ENCODE results near the gene TECPR1.

TECPR1 gene

DNA sequence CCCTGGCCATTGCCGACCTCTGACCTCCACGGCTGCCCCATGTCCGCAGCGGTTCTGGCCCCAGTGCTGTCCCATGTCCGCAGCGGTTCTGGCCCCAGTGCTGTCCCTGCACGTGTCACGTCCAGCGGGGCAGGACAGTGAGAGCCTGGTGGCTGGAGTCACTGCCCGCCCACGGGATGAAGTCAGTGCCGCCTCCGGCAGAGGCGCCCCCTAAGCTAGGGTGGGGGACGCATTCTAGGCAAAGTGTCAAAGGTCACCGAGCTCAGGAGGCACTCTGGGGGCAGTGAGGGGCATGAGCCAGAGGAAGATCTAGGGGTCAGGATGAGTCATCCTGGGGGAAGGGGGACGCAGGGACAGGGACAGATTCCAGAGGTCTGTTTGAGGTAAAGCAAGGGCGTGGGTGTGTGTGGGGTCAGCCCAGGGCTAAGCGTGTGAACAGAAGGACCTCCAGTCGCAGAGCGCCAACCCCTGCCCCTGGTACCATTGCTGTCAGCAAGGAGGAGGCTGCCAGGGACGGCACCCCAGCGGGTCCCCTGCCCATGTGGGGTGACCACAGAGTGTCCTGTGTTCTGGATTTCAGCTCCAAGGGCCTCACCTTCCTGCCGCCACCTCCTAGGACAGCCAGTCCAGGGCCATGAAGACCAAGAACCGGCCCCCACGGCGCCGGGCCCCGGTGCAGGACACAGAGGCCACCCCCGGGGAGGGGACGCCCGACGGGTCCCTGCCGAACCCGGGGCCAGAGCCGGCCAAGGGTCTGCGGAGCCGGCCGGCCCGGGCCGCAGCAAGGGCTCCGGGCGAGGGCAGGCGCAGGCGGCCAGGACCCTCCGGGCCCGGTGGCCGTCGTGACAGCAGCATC, 40.1 kb downstream of the TECPR1 start:
- DNase-seq (ENCODE audit: low read depth in 4 of 4, low spot score in 1 of 4): no peak

DNA sequence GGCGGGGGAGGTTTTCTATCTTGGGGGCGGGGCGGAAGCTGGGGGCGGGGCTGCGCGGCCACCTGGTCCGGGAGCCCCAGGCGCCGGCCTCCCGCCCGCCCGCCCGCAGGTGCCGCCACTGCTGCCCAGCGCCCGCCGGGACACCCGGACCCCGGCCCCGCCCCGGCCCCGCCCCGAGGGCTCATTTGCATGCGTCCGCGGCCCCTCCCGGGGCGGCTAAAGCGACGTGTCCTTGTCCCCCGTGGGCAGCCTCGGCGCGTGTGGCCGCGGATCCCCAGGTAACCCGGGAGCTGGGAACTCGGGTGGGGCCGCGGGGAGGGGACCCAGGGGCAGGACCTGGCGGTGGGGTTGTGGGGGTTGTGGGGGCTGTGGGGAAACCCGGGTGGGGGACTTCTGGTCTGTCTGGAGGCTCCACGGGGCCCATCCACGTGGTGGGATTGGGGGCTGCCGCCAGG, 40.8 kb downstream of the TECPR1 start, which contains the start of gene BHLHA15:
TSS of gene BHLHA15 (plus strand) at position 219 of the 455 bp plus-strand sequence. CDS start 871 bp downstream, outside the sequence.
- peak in 1 of 4 experiments; percentile 9 for DNase-seq (ENCODE audit: low read depth in 4 of 4, low spot score in 1 of 4)

DNA sequence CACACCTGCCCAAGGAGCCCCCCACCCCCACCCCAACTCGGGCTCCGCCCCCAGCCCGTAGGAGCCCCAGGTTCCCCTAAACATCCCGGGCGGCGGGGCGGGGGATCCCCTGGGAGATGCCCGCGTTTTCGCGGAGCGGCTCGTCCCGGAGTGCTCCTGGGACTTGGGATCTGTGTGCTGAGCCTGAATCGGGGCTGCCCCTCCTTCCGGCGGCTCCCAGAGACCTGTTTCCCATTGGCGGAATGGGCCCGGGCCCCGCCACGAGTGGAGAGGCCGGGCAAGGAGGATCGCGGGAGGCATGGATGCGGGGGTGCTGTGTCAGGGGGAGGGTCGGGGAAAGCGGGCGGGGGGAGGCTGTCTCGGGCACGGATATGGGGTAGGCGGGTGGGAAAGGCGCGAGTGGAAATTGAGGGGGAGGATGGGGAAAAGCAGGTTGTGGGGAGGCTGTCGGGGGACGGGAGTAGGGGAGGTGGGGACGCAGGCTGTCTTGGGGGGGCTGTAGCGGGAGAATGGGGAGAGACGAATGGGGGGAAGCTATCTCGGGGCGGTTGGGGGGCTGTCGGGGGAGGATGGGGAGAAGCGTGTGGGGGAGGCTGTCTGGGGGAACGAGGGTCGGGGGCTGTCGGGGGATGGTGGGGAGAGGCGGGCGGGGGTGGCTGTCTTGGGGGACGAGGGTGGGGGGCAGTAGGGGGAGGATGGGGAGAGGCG, 41.4 kb downstream of the TECPR1 start:
- no peak for DNase-seq (ENCODE audit: low read depth in 4 of 4, low spot score in 1 of 4)

DNA sequence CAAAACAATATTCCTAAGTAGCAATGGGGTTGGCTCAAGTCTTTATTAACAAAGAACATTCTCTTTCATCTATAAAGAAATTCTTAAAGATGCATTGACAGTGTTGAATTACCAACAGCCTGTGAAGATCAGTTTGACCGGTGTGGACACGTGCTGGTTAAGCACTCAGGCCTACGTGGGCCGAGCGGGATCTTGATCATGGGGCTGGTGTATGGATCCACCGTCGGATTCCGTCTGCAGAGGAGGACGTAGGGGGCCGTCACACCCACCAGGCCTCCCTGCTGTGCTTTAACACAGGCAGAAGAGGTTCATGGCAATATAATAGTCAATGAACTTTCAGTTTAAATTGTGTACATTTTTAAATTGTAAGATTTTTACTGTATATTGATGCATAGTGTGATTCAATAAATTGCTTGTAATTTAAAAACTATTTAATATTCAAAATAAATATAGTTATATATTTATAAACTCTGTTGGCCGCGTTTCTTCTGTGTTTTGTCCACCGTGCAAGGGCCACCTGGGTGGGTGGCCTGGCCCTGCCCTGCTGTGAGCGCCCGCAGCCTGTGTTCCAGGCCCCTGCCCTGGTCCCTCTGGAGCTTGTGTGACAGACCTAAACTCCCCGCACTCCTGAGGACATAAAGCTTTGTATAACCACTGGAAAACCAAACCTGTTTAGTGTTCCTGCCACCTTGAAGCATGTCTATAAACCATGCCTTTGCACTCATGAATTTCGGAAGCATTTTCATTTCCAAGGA, 42.7 kb downstream of the TECPR1 start:
- no peak for DNase-seq (ENCODE audit: low read depth in 4 of 4, low spot score in 1 of 4)

- no peak for DNase-seq (ENCODE audit: low read depth in 4 of 4, low spot score in 1 of 4)
Measured at GRCh38 chr7:98206451-98207330, 45.3 kb downstream of the TECPR1 start.

- no peak for DNase-seq (ENCODE audit: low read depth in 4 of 4, low spot score in 1 of 4)
Measured at GRCh38 chr7:98205162-98205845, 46.7 kb downstream of the TECPR1 start.

DNA sequence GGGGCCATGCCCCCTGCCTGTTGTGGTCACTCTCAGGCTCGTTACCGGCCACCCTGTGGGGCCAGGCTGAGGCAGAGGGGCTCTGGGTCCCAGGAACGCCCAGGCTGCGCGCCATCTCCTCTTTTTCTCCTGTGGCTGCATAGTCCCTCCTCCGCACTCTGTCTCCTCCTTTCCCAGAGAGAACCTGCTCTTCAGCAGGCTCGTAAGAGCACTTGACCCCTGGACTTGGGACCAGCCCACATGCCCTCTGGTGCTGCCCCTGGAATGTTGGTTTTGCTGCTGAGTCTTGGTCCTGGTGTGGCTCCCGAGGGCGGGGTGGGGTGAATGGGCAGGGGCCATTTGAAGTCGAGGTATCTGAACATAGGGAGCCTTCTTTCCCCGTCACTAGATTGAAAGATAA, 47.4 kb downstream of the TECPR1 start:
- DNase-seq (ENCODE audit: low read depth in 4 of 4, low spot score in 1 of 4): no peak

DNA sequence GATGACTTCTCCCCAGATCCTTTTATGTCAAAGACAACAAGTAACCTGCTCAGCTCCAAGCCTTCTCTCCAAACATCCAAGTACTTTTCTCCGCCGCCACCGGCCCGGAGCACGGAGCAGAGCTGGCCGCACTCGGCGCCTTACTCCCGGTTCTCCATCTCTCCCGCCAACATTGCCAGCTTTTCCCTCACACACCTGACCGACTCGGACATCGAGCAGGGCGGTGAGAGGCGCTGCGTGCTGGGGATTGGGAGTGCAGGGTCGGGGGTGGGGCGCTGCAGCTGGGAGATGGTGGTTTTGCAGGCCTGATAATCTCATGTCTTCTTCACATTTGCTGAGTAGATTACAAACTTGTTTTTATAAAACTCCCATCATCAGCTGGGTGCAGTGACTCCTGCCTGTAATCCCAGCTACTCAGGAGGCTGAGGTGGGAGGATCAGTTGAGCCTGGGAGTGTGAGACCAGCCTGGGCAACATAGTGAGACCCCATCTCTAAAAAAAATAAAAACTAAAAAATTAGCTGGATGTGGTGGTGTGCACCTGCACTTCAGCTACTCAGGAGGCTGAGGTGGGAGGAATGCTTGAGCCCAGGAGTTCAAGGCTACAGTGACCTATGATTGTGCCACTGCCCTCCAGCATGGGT, 47.9 kb downstream of the TECPR1 start:
- no peak for DNase-seq (ENCODE audit: low read depth in 4 of 4, low spot score in 1 of 4)

- no peak for DNase-seq (ENCODE audit: low read depth in 4 of 4, low spot score in 1 of 4)
Measured at GRCh38 chr7:98203261-98203963, 48.6 kb downstream of the TECPR1 start.

DNA sequence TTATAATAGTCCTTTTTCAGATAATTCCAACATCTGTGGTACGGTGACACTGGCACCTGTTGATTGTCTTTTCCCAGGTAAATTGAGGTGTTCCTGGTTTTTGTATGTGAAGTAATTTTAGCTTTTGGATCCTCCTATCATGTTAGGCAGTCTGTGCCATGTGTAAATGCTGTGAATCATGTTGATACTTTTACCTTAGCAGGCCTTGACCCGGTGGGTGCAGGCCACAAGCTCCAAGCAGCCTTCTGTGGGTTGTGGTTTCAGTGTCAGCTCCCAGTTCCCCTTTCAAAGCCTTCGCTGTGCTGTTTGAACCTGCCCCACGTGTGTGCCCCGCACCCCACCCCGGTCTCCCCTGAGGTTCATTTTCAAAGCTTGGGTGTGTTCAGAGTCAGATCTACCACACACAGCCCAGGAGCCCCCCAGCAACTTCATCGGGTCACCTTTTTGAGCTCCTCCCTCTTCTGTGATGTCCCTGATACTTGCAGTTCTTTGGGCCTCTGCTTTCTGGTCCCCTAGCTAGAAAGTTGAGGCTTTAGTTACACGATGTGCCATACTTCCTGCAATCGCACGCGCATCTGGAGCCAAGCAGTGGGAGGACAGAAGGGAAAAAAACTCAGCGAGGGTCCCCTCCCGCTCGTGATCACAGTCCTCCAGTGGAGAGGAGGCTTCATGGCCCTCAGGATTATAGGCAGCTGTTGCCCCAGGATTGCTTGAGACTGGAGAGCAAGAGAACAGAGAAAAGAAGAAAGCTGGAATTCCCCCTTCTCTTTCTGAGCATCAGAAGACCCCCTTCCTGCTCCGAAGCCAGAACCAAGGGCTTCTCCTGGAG, 49.5 kb downstream of the TECPR1 start:
- DNase-seq (ENCODE audit: low read depth in 4 of 4, low spot score in 1 of 4): peak; percentile 9 to 61 (median 28)

- DNase-seq (ENCODE audit: low read depth in 4 of 4, low spot score in 1 of 4): no peak
Measured at GRCh38 chr7:98200364-98200763, 51.7 kb downstream of the TECPR1 start.

GRCh38 chr7:98199131-98199530, 52.9 kb downstream of the TECPR1 start:
- DNase-seq (ENCODE audit: low read depth in 4 of 4, low spot score in 1 of 4): no peak

- no peak for DNase-seq (ENCODE audit: low read depth in 4 of 4, low spot score in 1 of 4)
Measured at GRCh38 chr7:98196706-98197605, 55.1 kb downstream of the TECPR1 start.

DNA sequence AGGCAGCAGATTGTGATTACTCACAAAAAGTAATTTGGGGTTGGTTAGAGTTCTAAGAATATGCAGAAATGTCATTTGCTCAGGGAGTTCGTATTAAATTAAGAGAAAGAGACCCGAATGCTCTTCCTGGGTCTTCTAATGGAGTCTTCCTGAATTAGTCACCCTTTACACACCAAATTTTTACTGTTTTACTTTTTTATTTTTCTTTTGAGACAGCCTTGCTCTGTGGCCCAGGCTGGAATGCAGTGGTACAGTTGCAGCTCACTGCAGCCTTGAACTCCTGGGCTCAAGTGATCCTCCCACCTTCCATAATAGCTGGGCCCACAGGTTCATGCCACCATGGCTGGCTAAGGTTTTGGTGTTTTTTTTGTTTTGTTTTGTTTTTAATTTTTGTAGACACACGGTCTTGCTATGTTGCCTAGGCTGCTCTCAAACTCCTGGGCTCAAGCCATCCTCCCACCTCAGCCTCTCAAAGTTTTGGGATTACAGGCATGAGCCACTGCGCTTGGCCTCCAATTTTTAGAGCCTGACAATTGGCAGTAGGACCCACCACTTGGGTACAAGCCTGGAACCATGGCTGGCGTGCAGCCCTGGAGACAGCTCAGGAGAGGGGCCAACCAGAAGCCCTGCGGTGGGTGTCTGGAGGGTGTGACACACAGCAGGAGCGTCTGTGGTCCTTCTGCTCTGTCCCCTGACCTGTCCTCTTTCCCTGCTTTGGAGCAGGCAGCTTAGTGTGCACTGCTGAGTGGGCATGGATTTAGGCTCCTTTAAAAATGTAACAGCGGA, 57.2 kb downstream of the TECPR1 start:
- no peak for DNase-seq (ENCODE audit: low read depth in 4 of 4, low spot score in 1 of 4)

- no peak for DNase-seq (ENCODE audit: low read depth in 4 of 4, low spot score in 1 of 4)
Measured at GRCh38 chr7:98194186-98194585, 57.8 kb downstream of the TECPR1 start.

All from stimulated activated CD4-positive, alpha-beta T cell treated with anti-CD3 and anti-CD28 coated beads, Interleukin-1b, Interleukin-23, amount 100 ng/mL, for 24 hours (primary cell).